H1 (cell line): Measurements from ENCODE around the gene SOX1. TPM values are rescaled to one million over a fixed set of nuclear protein-coding genes. Genes with fewer than 3 reads are reported as not detected.

Source experiments
- CTCF ChIA-PET: fragments of 300-600 bp; sonication (Branson Sonifier 250); formaldehyde crosslinking; loops from one replicate; lab custom pipeline; 2021; ENCODE audit not compliant: partially characterized antibody; lab: Charles Lee
- POLR2A ChIA-PET: fragments of 300-600 bp; sonication (Branson Sonifier 250); formaldehyde crosslinking; loops from one replicate; lab custom pipeline; 2021; ENCODE audit warnings: inconsistent platforms; ENCODE audit not compliant: partially characterized antibody; lab: Charles Lee
- DNase-seq, 2 experiments: peaks; one replicate each; pipeline versions ENCODE4 v3.0.0 to v3.0.0-alpha.2; 2010 to 2022; ENCODE audit warnings: low spot score in 2 of 2, low read depth in 1 of 2, mixed read lengths in 1 of 2
- FAIRE-seq: peaks from 2 replicates; lab custom pipeline; 2011; peaks lifted over from hg19 to GRCh38; lab: Jason Lieb, UNC
- H2AFZ ChIP-seq: 2 replicates; pipeline ENCODE4 v1.8.1; 2012; ENCODE audit warnings: low read length, inconsistent platforms
- H2AK5ac ChIP-seq: 2 replicates; pipeline ENCODE4 v1.6.1; 2013; ENCODE audit warnings: low read depth, low read length
- H2BK120ac ChIP-seq: replicated peaks from 2 replicates; pipeline ENCODE3; 2013; ENCODE audit warnings: low read depth, low read length, inconsistent platforms
- H2BK12ac ChIP-seq: 2 replicates; pipeline ENCODE4 v1.6.1; 2013; ENCODE audit warnings: low read depth, low read length
- H2BK15ac ChIP-seq: 2 replicates; pipeline ENCODE4 v1.6.1; 2013; ENCODE audit warnings: low read length
- H2BK20ac ChIP-seq: 2 replicates; pipeline ENCODE4 v1.6.1; 2013; ENCODE audit warnings: low read length
- H2BK5ac ChIP-seq: 2 replicates; pipeline ENCODE4 v1.6.1; 2013; ENCODE audit warnings: low read depth, low read length
- H3K14ac ChIP-seq: 2 replicates; pipeline ENCODE4 v1.6.1; 2013; ENCODE audit warnings: inconsistent platforms; ENCODE audit not compliant: insufficient read length
- H3K18ac ChIP-seq: 2 replicates; pipeline ENCODE4 v1.6.1; 2013; ENCODE audit warnings: low read length; ENCODE audit errors: extremely low read depth
- H3K23ac ChIP-seq: 2 replicates; pipeline ENCODE4 v1.6.1; 2013; ENCODE audit warnings: inconsistent platforms; ENCODE audit not compliant: insufficient read length
- H3K23me2 ChIP-seq: 2 replicates; pipeline ENCODE4 v1.6.1; 2013; ENCODE audit warnings: low read depth, low read length
- H3K27ac ChIP-seq: 2 replicates; pipeline ENCODE4 v1.6.1; 2011; ENCODE audit warnings: low read depth, low read length, inconsistent platforms
- H3K27me3 ChIP-seq, 4 experiments: replicated peaks in 1 of 4; 1 replicate in 1 of 4; 2 replicates in 3 of 4; pipeline versions ENCODE4 v1.6.1 to v1.8.1; 2011 to 2013; ENCODE audit warnings: low read length in 3 of 4, mild to moderate bottlenecking in 3 of 4, inconsistent platforms in 2 of 4, mixed read lengths in 2 of 4, moderate library complexity in 1 of 4; ENCODE audit not compliant: control insufficient read depth in 3 of 4, insufficient read depth in 3 of 4; ENCODE audit errors: extremely low read depth in 1 of 4
- H3K36me3 ChIP-seq, 4 experiments: 2 replicates each; pipeline versions ENCODE4 v1.6.1 to v1.8.1; 2011 to 2013; ENCODE audit warnings: mild to moderate bottlenecking in 4 of 4, low read length in 3 of 4, moderate library complexity in 2 of 4, control low read depth in 1 of 4, inconsistent platforms in 1 of 4; ENCODE audit not compliant: insufficient read depth in 4 of 4, control insufficient read depth in 2 of 4
- H3K4ac ChIP-seq: replicated peaks from 2 replicates; pipeline ENCODE3; 2013; ENCODE audit warnings: low read length, low read depth, mixed read lengths, inconsistent platforms; ENCODE audit not compliant: insufficient read length
- H3K4me1 ChIP-seq, 4 experiments: replicated peaks in 1 of 4; 1 replicate in 1 of 4; 2 replicates in 3 of 4; pipeline versions ENCODE4 v1.6.1 to v1.8.1; 2011 to 2013; ENCODE audit warnings: low read length in 3 of 4, inconsistent platforms in 2 of 4, mixed read lengths in 1 of 4; ENCODE audit not compliant: insufficient read depth in 4 of 4, control insufficient read depth in 3 of 4
- H3K4me2 ChIP-seq, 2 experiments: 2 replicates each; pipeline versions ENCODE4 v1.6.1 to v1.8.1; 2011 to 2013; ENCODE audit warnings: low read depth in 2 of 2, low read length in 2 of 2, control low read depth in 1 of 2, inconsistent platforms in 1 of 2, mild to moderate bottlenecking in 1 of 2; ENCODE audit not compliant: insufficient read depth in 1 of 2
- H3K4me3 ChIP-seq, 4 experiments: fragments of 200-600, 300-600 bp in 1 of 4; sonication (generic), shearing (Covaris generic), sonication (Bioruptor Twin) in 1 of 4; 2 replicates each; pipeline versions ENCODE4 v1.5.1 to v1.8.1; 2011 to 2016; ENCODE audit warnings: low read length in 4 of 4, low read depth in 3 of 4, control low read depth in 2 of 4, inconsistent platforms in 2 of 4, mild to moderate bottlenecking in 2 of 4, mixed read lengths in 1 of 4, moderate library complexity in 1 of 4; ENCODE audit not compliant: insufficient read depth in 2 of 4; ENCODE audit errors: extremely low read depth in 1 of 4
- H3K56ac ChIP-seq: replicated peaks from 2 replicates; pipeline ENCODE3; 2013; ENCODE audit warnings: low read depth, mild to moderate bottlenecking, mixed read lengths, low read length, inconsistent platforms; ENCODE audit not compliant: insufficient read length
- H3K79me1 ChIP-seq: 2 replicates; pipeline ENCODE4 v1.6.1; 2013; ENCODE audit warnings: low read depth, low read length, control low read depth
- H3K79me2 ChIP-seq, 2 experiments: 2 replicates each; pipeline versions ENCODE4 v1.6.1 to v1.8.1; 2012 to 2013; ENCODE audit warnings: low read length in 2 of 2, mild to moderate bottlenecking in 2 of 2, inconsistent platforms in 1 of 2; ENCODE audit not compliant: insufficient read depth in 2 of 2, control insufficient read depth in 1 of 2
- H3K9ac ChIP-seq, 4 experiments: replicated peaks in 1 of 4; 1 replicate in 1 of 4; 2 replicates in 3 of 4; pipeline versions ENCODE4 v1.6.1 to v1.8.1; 2011 to 2013; ENCODE audit warnings: low read depth in 3 of 4, low read length in 3 of 4, control low read depth in 2 of 4, mild to moderate bottlenecking in 2 of 4, moderate library complexity in 2 of 4, inconsistent platforms in 1 of 4; ENCODE audit errors: extremely low read depth in 1 of 4
- H3K9me3 ChIP-seq, 2 experiments: 2 replicates each; pipeline versions ENCODE4 v1.6.1 to v1.8.1; 2012 to 2013; ENCODE audit warnings: mild to moderate bottlenecking in 2 of 2, moderate library complexity in 2 of 2, control low read depth in 1 of 2, inconsistent platforms in 1 of 2, low read depth in 1 of 2, low read length in 1 of 2, mixed read lengths in 1 of 2; ENCODE audit not compliant: insufficient read depth in 2 of 2
- H4K20me1 ChIP-seq, 2 experiments: replicated peaks in 1 of 2; 2 replicates each; pipeline versions ENCODE3 to v1.8.1; 2011 to 2013; ENCODE audit warnings: inconsistent platforms in 2 of 2, low read length in 2 of 2, mild to moderate bottlenecking in 1 of 2; ENCODE audit not compliant: insufficient read depth in 2 of 2, control insufficient read depth in 1 of 2
- H4K5ac ChIP-seq: 2 replicates; pipeline ENCODE4 v1.6.1; 2013; ENCODE audit warnings: low read length, low read depth, mixed read lengths, inconsistent platforms; ENCODE audit not compliant: insufficient read length
- H4K8ac ChIP-seq: 2 replicates; pipeline ENCODE4 v1.8.0; 2013; ENCODE audit warnings: mild to moderate bottlenecking, moderate library complexity, low read length, inconsistent platforms; ENCODE audit not compliant: insufficient read depth; ENCODE audit errors: extremely low read depth
- H4K91ac ChIP-seq: replicated peaks from 2 replicates; pipeline ENCODE3; 2013; ENCODE audit warnings: low read length, mixed read lengths, inconsistent platforms; ENCODE audit not compliant: insufficient read length
- CEBPB ChIP-seq: IDR thresholded peaks from 2 replicates; pipeline ENCODE4 v1.6.1; 2012; ENCODE audit warnings: low read depth, low read length
- JUND ChIP-seq: IDR thresholded peaks from 2 replicates; pipeline ENCODE4 v1.6.1; 2011; ENCODE audit warnings: mild to moderate bottlenecking, improper control_type of control experiment, low read length
- polyA plus RNA-seq, 7 experiments: library from polyadenylated mRNA; depleted of rRNA in 3 of 7; stranded (reverse) in 5 of 7; unstranded in 2 of 7; fragments of >200 nt in 5 of 7; fragments of 200-250 nt in 2 of 7; gene quantifications; 1 replicate in 5 of 7; 2 replicates in 1 of 7; 4 replicates in 1 of 7; pipeline versions ENCODE4 v1.2.1 to v1.2.3, GENCODE V29; 2011 to 2013; ENCODE audit warnings: missing spikeins in 2 of 7, mixed read lengths in 2 of 7
- total RNA-seq: library from RNA; stranded (reverse); fragmentation: NEBNext Ultra II Directional; extraction: Animal tissue kit (Norgen Biotek cat#: 25700); gene quantifications from 2 replicates; pipeline ENCODE4 v1.2.1, GENCODE V29; 2021

SOX1 gene
- total and polyA plus RNA-seq, 2 of the 8 experiments (the other 6 are each of a cell fraction or from before 2014, with no cell fraction given): 0.03 to 0.09 TPM

GRCh38 chr13:112110479-112110878 is 43.5 kb downstream of the SOX1 start:
- H3K9ac ChIP-seq: no peak overlapping the region
- no peak overlapping the region for H3K4me2 ChIP-seq
- H2BK15ac ChIP-seq: no peak overlapping the region
- no peak overlapping the region for H3K27ac ChIP-seq
- DNase-seq (no peak), FAIRE-seq (no peak)
- H2BK12ac ChIP-seq: no peak overlapping the region
- no peak overlapping the region for H2BK20ac ChIP-seq
- no peaks in the 10 kb centered on the region for H3K9me3 ChIP-seq
- no peak overlapping the region for H4K91ac ChIP-seq
- TF ChIP-seq CEBPB (peak; percentile 47; the same call in 1 of the 2 replicates), JUND (no peak)
- POLR2A ChIA-PET: no interaction called here
- no peak overlapping the region for H3K14ac ChIP-seq
- H2BK5ac ChIP-seq: no peak overlapping the region
- H4K8ac ChIP-seq: no peak overlapping the region
- no peak overlapping the region for H4K5ac ChIP-seq
- no peaks in the 10 kb centered on the region for H3K79me1 ChIP-seq
- H3K4me1 ChIP-seq: peaks cover 0 to 14% (median 3%) of the 10 kb centered on the region in 4 experiments; a peak in 5 of 7 replicates
- no peaks in the 10 kb centered on the region for H3K79me2 ChIP-seq
- no peak overlapping the region for H3K56ac ChIP-seq
- no peak overlapping the region for H2AK5ac ChIP-seq
- no peak overlapping the region for H3K23ac ChIP-seq
- no peak overlapping the region for H3K4me3 ChIP-seq
- CTCF ChIA-PET: interaction anchor here (1.3 to 1.9 kb wide), 2 partner anchors 8 to 333 kb away, joined by 3 to 4 read pairs; no protein-coding TSS in a partner anchor
- H2BK120ac ChIP-seq: no peak overlapping the region
- H3K27me3 ChIP-seq: peaks cover 19 to 41% (median 39%) of the 10 kb centered on the region in 4 experiments
- no peaks in the 10 kb centered on the region for H3K36me3 ChIP-seq
- no peak overlapping the region for H3K4ac ChIP-seq
- no peak overlapping the region for H2AFZ ChIP-seq
- H3K23me2 ChIP-seq: peaks cover 12% of the 10 kb centered on the region; the same call in 1 of the 2 replicates
- H3K18ac ChIP-seq: no peak overlapping the region
- H4K20me1 ChIP-seq: no peaks in the 10 kb centered on the region
